ENCODE results near the gene SIN3A. TPM values are rescaled to one million over a fixed set of nuclear protein-coding genes. Genes with fewer than 3 reads are reported as not detected.

Gene SIN3A
- total and polyA plus RNA-seq, 9 of the 15 experiments (the other 6 are each of a cell fraction or from before 2014, with no cell fraction given): 11.1 to 70.3 (median 25.3) TPM

DNA sequence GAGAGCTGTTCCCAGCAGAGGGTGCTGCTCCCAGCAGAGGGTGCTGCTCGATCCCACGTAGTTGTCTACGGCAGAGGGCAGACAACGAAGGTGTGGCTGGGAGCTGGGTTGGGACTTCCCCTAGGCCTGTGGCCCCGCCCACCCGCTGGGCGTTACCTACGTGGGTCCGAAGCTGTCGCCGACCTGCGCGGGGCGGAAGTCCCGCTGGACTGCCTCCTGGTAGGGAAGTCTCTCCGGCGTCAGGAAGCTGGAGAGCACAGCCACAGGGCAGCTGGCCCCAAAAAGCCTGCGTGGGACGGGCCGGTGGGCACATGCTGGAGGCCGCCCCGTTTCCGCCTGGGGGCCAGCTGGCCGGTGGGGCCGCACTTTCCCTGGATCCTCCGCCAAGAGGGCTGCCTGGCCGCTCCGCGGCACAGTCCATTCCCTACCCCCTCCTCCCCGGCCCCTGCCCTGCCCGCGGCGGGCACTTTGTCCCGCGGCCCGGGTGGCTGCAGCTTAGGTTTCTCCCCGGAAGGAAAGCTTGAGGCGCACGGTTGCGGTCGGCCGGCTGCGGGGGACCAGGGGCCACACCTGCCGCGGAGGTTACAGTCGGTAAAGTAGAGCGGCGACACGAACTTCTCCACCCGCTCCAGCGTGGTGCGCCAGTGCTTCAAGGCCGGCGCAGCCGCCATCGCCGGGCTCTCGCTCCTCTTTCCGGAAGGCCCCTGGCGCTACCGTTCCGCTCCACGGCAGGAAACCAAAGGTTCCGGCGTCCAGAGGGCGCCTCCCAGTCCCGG lies 83.4 kb downstream of the SIN3A start, which contains the start of gene MAN2C1 (continued):
- TF ChIP-seq NFRKB (IDR thresholded peaks at IDR 0.05; ENCODE audit: low read depth) (peak; percentile 94), CXXC5 (CRISPR knock-in tag; IDR thresholded peaks at IDR 0.05) (peak; percentile 83), SETDB1 (IDR thresholded peaks at IDR 0.05; ENCODE audit: low read length) (no peak), PRMT5 (CRISPR knock-in tag; IDR thresholded peaks at IDR 0.05) (no peak), SMAD2 (IDR thresholded peaks at IDR 0.05; ENCODE audit: low read depth, low read length) (no peak), ZNF316 (IDR thresholded peaks at IDR 0.05) (peak; percentile 64; the same call in 1 of the 2 replicates), TOE1 (IDR thresholded peaks at IDR 0.05; ENCODE audit: borderline replicate concordance) (peak; percentile 80; the same call in 1 of the 2 replicates), TOE1 (CRISPR knock-in tag; IDR thresholded peaks at IDR 0.05; ENCODE audit: borderline replicate concordance, low read depth) (peak; percentile 60; the same call in 1 of the 2 replicates), PATZ1 (CRISPR knock-in tag; IDR thresholded peaks at IDR 0.05; ENCODE audit: borderline replicate concordance) (no peak), BRD4 (IDR thresholded peaks at IDR 0.05) (peak; percentile 86), ZBTB26 (CRISPR knock-in tag; IDR thresholded peaks at IDR 0.05) (no peak), DIDO1 (tag; IDR thresholded peaks at IDR 0.05; ENCODE audit: low read depth) (peak; percentile 90)
- TF ChIP-seq, protein P1, sequence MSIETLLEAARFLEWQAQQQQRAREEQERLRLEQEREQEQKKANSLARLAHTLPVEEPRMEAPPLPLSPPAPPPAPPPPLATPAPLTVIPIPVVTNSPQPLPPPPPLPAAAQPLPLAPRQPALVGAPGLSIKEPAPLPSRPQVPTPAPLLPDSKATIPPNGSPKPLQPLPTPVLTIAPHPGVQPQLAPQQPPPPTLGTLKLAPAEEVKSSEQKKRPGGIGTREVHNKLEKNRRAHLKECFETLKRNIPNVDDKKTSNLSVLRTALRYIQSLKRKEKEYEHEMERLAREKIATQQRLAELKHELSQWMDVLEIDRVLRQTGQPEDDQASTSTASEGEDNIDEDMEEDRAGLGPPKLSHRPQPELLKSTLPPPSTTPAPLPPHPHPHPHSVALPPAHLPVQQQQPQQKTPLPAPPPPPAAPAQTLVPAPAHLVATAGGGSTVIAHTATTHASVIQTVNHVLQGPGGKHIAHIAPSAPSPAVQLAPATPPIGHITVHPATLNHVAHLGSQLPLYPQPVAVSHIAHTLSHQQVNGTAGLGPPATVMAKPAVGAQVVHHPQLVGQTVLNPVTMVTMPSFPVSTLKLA (conservative IDR thresholded peaks at IDR 0.05): peak; percentile 72 to 84
- TF ChIP-seq, protein P2, sequence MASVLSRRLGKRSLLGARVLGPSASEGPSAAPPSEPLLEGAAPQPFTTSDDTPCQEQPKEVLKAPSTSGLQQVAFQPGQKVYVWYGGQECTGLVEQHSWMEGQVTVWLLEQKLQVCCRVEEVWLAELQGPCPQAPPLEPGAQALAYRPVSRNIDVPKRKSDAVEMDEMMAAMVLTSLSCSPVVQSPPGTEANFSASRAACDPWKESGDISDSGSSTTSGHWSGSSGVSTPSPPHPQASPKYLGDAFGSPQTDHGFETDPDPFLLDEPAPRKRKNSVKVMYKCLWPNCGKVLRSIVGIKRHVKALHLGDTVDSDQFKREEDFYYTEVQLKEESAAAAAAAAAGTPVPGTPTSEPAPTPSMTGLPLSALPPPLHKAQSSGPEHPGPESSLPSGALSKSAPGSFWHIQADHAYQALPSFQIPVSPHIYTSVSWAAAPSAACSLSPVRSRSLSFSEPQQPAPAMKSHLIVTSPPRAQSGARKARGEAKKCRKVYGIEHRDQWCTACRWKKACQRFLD (CRISPR knock-in tag; IDR thresholded peaks at IDR 0.05): peak; percentile 90
- TF ChIP-seq, protein P3, sequence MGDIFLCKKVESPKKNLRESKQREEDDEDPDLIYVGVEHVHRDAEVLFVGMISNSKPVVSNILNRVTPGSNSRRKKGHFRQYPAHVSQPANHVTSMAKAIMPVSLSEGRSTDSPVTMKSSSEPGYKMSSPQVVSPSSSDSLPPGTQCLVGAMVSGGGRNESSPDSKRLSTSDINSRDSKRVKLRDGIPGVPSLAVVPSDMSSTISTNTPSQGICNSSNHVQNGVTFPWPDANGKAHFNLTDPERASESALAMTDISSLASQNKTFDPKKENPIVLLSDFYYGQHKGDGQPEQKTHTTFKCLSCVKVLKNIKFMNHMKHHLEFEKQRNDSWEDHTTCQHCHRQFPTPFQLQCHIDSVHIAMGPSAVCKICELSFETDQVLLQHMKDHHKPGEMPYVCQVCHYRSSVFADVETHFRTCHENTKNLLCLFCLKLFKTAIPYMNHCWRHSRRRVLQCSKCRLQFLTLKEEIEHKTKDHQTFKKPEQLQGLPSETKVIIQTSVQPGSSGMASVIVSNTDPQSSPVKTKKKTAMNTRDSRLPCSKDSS (IDR thresholded peaks at IDR 0.05; ENCODE audit: low read depth, partially characterized antibody): no peak
- TF ChIP-seq, protein P4, sequence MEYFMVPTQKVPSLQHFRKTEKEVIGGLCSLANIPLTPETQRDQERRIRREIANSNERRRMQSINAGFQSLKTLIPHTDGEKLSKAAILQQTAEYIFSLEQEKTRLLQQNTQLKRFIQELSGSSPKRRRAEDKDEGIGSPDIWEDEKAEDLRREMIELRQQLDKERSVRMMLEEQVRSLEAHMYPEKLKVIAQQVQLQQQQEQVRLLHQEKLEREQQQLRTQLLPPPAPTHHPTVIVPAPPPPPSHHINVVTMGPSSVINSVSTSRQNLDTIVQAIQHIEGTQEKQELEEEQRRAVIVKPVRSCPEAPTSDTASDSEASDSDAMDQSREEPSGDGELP (CRISPR knock-in tag; IDR thresholded peaks at IDR 0.05; ENCODE audit: borderline replicate concordance): peak; percentile 92

Measured in K562 (cell line).